HG02642 (cell line): ENCODE measurements around the gene FKTN.
"Not testable (repeated sequence)": the region's sequence is repeated elsewhere in the genome, so short reads cannot be mapped to it uniquely, and the experiment has no call there.

ENCODE experiments used
- ATAC-seq: cut with Tn5 transposase; IDR thresholded peaks from one replicate; pipeline ENCODE4 v1.9.1; 2021; ENCODE audit warnings: mild to moderate bottlenecking; ENCODE audit not compliant: unreplicated experiment, poor library complexity

FKTN gene

DNA sequence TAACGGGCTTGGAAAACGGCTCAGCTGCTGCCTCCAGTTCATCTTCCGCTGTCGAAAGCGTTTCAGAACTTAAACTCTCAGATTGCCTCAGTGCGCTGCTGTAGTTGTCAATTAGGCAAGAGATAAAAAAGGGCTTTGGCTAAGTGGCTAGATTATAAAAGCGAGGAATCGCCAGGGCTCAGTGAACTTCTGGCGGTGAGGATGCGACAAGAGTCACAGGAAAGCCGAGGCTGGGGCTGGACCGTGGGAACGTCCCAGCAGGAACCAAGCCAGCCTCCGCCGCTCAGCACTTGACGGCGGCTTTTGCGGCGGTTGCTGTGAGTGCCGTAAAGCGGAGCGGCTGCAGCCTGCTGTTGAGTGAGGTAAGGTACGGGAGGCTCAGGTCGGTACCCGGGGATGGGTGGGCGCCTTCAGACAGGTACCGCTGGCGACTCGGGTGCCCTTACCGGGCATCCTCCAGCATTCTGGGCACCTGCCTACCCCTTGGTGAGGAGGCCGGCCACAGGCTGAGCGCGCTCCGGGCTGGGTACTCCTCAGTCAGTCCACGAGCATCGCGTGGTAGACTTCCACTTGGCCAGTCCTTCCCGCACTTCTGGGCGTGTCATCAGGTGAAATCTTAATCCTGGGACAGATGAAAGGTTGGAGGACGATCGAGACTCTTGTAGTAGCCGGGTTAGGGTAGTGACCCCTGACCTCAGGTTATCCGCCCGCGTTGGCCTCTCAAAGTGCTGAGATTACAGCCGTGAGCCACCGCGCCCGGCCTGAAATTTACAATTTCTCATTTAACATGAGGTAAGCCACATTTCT is at the start of gene FKTN:
TSS of gene FKTN (plus strand) at position 328 of the 807 bp plus-strand sequence. CDS start 16,902 bp downstream, outside the sequence.
- ATAC-seq, result peak; percentile 97

DNA sequence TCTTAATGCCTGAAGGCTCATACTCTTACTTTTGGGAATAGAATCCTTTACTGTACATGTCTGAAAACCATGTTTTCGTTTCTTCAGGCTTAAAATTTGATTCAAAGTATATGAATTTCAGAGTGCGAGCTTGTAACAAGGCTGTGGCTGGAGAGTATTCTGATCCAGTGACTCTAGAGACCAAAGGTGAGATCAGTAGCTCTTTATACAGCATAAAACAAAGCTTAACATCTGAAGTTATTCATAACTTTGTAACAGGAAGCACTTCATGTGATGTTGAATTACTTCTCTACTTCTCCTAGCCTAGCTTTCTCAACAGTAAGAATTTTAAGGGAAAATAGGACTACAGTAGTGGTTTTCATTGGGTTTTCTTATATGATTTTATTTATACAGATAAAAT is 49.4 kb upstream of the FKTN start:
- ATAC-seq, result no peak

DNA sequence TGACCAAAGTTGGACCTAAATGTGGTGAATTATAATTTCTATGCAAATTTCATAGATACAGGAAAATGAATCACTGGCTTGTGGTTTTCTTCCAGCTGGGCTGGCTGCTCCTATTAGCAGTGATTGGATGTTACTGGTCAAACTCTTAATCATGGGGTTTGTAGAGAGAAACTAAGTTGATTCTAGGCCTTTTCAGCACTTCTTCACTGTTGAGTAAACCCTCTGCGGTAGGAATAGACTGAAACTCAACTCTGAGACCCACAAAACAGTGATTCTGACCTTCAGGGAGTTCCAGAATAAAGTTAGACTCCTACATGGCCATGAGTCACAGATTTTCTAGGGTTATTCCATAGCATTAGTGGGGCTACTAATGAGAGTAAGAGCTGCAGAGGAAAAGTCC is 47.9 kb upstream of the FKTN start:
- ATAC-seq, result peak; percentile 74

DNA sequence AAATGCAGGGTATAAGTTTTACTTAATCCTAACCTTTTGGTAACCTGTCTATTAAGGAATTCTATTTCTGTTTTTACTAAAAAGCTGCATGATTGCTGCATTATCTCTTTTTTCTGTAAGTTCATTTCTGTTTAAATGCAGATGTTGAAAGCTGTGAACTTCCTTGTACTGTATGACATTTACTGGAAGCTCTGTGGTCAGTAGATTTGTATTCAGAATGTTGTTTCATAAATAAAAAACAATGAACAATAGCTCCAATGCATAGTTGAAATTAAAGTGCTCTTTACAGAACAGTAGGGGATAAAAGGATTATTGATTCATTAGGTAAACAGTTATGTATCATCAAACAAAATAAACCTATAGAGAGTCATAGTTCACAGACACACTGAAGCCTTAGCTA is 46.5 kb upstream of the FKTN start:
- no peak for ATAC-seq

DNA sequence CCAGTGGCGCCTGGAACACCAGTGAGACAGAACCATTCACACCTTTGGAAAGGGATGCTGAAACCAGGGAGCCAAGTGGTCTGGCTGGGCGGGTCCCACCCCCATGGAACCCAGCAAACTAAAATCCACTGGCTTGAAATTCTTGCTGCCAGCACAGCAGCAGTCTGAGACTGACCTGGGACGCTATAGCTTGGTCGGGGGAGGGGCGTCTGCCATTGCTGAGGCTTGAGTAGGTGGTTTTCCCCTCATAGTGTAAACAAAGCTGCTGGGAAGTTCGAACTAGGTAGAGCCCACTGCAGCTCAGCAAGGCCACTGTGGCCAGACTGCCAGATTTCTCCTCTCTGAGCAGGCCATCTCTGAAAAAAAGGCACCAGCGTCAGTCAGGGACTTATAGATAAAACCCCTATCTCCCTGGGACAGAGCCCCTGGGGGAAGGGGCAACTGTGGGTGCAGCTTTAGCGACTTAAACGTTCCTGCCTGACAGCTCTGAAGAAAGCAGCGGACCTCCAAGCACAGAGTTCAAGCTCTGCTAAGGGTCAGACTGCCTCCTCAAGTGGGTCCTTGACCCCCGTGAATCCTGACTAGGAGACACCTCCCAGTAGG is 42.0 kb upstream of the FKTN start:
- ATAC-seq, result no peak

DNA sequence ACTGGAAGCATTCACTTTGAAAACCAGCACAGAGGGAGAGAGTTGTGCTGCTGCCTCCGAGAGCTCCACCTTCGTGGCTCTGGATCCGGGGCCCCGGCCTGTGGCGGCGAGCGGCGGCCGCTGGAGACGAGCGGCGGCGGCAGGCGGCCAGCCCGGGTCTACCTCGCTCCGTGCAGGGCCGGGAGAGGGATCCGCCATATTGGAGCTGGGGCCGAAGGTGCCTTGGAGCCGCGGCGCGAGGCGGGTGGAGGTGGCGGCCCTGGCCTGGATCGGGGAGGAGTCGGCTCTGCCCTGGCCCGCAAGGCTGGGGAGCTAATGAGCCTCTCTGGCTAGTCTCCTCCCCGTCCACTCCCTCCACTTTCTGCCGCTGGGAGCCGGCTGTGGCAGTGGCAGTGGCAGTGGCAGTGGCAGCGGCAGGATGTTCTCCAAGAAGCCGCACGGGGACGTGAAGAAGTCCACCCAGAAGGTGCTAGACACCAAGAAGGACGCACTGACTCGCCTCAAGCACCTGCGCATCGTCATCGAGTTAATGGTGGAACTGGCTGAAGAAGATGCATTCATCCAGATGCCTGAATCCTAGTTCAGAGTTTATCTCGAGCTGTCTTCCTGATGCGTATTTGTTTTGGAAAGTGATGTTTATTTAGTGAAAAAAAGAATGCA is 38.1 kb upstream of the FKTN start:
- peak; percentile 85 for ATAC-seq

DNA sequence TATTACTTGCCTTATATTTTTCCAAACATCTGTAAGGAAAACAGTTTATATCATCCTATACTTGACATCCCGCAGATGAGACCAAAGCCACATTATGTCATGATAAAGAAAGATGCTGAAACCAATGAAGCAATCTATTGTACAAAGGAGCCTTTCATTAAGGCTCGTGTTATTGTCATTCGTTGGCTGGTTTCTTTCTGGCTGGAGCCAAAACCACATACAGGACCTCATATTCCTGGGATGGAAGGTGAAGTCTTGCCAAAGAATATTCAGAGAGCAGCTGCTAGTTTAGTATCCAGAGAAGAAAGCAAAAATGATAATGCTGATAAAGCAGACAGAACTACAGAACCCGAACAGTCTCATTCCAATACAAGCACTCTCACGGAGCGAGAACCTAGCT is 36.9 kb upstream of the FKTN start:
- ATAC-seq, result not testable (repeated sequence)

DNA sequence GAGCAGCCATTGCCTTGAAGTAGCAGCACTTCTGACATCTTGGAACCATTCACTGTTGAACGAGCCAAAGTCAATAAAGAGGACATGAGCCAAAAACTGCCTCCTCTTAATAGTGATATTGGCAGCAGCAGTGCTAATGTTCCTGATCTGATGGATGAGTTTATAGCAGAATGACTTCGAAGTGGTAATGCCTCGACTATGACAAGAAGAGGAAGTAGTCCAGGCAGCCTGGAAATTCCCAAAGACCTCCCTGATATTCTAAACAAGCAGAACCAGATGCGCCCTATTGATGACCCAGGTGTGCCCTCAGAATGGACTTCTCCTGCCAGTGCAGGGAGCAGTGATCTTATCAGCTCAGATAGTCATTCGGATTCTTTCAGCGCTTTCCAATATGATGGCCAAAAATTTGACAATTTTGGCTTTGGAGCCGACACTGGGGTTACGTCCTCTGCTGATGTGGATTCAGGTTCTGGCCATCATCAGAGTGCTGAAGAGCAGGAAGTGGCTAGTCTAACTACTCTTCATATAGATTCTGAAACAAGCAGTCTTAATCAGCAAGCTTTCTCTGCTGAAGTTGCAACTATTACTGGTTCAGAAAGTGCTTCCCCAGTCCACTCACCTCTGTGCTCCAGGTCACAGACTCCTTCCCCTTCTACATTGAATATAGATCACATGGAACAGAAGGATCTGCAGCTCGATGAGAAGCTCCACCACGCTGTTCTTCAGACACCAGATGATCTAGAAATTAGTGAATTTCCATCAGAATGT is 35.1 kb upstream of the FKTN start:
- ATAC-seq, result peak; percentile 73

DNA sequence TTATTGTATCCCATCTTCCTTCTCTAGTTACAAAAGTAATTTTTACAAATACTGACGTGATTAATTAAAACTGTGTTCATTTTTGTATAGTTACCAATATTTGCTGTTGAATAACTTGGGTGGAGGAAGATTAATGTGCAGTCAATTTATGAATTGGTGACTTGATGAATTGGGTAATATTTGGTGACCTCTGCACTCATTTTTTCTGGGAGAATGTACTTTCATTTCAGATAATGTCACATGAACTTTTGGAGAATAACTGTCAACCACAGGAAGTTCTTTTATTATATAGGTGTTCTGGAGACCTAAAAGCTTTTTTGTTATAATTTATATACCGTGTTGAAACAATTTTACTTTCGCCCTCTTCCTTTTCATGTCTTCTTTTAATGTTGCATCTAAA is 26.4 kb upstream of the FKTN start:
- no peak for ATAC-seq

DNA sequence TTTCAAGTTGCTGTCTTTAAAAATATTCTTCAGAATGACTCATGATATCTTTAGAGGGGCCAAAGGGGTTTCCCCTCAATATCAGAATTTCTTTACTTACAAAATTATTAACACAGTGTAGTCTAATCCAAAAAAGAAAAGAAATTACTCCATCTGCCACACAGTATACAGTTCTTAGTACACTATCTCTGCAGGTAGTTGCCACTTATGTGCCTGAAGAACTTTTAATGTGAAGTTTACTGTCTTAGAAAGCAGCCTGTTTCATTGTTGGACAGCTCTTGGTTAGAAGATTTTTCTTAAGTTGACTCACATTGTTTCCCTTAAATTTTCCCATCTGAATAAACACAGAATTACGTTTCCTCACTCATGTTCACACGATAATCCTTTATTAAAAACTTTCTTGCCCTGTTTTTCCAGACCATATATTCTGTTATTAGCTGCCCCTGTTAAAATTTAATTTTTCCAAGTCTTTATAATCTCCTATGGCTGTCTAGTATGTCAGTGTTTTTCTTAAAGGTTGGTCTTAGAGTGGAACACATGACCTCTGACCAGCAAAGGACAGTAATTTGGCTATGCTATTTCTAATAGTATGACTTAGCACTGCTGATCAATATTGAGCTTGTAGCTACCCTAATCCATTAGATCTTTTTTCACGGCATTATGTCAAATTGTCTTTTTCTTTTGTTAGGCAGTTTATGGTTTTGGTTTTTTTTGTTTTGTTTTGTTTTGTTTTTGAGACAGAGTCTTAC is 21.8 kb upstream of the FKTN start:
- peak; percentile 79 for ATAC-seq

DNA sequence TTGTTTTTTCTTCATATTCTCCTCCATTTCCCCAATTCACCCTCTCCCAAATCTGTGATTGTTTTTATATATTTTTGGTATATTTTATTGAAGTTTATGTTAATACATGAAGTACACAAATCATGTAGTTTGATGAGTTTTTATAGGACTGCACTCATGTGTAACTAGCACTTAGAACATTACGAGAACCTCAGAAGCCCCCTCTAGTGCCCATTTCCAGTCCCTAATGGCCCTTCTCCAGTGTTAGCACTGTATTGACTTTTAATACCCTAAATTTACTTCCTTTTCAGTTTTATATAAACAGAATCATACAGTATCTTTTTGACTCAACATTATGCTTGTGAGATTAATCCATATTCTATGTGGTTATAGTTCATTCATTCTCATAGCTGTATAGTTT is 18.5 kb upstream of the FKTN start:
- no peak for ATAC-seq

DNA sequence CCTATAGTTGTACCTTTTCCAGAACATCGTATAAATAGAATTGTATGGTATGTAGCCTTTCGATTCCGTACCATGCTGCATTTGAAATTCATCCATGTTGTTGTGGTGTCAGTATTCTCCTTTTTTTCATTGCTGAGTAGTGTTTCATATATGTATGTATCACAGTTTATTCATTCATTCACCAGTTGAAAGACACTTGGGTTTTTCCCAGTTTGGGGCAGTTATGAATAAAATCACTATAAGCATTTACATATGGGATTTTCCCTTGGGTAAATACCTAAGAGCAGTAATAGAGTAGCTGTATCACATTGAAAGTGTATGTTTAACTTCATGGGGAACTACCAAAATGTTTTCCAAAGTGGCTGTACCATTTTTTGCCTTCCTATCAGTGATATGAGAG is 16.1 kb upstream of the FKTN start:
- ATAC-seq, result peak; percentile 97

DNA sequence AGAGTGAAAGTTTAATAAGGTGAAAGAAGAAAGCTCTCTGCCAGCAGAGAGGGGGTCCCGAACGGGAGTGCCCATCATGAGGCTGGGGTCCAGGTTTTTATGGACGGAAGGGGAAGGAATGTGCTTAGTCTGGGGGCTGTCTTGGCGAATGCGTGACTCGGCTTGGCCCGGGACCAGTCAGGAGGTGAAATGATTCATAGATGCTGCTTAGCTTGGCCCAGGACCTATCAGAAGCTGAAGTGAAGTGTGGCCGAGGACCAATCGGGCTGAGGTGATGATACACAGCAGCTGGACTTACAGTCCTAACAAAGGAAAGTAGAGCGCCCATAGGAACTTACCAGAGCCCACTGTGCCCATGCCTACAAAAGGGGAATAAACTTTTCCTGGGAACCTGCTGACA is 3.9 kb upstream of the FKTN start:
- no peak for ATAC-seq

DNA sequence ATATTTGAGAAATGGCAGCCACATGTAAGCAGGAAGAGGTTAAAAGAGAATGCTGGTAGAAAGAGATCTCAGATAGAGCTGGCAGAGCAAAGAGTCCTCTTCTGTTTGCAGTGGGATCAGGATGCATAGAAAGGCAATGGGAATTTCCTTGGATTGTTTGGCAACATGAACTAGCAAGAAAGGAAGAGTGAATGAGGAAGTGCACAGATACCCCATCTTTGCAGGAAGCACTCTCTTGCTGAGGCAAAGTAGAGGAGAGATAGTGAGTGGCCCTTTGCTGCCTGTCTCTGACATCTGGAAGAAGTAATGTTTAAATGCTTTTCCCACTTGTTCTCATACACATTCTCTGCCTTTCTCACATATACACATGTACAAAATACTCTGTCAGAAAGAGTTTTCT is 14.5 kb downstream of the FKTN start:
- no peak for ATAC-seq

DNA sequence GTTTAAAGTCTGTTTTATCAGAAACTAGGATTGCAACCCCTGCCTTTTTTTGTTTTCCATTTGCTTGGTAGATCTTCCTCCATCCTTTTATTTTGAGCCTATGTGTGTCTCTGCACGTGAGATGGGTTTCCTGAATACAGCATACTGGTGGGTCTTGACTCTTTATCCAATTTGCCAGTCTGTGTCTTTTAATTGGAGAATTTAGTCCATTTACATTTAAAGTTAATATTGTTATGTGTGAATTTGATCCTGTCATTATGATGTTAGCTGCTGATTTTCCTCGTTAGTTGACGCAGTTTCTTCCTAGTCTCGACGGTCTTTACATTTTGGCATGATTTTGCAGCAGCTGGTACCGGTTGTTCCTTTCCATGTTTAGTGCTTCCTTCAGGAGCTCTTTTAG is 22.0 kb downstream of the FKTN start:
- ATAC-seq, result not testable (repeated sequence)

DNA sequence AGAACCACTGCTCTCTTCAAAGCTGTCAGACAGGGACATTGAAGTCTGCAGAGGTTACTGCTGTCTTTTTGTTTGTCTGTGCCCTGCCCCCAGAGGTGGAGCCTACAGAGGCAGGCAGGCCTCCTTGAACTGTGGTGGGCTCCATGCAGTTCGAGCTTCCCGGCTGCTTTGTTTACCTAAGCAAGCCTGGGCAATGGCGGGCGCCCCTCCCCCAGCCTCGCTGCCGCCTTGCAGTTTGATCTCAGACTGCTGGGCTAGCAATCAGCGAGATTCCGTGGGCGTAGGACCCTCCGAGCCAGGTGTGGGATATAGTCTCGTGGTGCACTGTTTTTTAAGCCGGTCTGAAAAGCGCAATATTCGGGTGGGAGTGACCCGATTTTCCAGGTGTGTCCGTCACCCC is 23.6 kb downstream of the FKTN start:
- ATAC-seq, result not testable (repeated sequence)

DNA sequence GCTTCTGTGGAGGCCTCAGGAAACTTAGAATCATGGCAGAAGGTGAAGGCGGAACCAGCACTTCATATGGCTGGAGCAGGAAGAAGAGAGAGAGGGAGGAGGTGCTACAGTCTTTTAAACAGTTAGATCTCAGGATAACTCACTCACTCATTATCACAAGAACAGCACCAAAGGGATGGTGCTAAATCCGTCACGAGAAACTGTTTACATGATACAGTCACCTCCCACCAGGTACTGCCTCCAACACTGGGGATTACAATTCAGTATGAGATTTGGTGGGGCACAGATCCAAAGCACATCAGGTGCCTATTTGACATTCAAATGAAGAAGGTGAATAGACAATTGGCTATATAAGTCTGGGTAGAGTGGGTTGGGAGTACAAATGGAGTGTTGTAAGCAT is 35.2 kb downstream of the FKTN start:
- ATAC-seq, result no peak

DNA sequence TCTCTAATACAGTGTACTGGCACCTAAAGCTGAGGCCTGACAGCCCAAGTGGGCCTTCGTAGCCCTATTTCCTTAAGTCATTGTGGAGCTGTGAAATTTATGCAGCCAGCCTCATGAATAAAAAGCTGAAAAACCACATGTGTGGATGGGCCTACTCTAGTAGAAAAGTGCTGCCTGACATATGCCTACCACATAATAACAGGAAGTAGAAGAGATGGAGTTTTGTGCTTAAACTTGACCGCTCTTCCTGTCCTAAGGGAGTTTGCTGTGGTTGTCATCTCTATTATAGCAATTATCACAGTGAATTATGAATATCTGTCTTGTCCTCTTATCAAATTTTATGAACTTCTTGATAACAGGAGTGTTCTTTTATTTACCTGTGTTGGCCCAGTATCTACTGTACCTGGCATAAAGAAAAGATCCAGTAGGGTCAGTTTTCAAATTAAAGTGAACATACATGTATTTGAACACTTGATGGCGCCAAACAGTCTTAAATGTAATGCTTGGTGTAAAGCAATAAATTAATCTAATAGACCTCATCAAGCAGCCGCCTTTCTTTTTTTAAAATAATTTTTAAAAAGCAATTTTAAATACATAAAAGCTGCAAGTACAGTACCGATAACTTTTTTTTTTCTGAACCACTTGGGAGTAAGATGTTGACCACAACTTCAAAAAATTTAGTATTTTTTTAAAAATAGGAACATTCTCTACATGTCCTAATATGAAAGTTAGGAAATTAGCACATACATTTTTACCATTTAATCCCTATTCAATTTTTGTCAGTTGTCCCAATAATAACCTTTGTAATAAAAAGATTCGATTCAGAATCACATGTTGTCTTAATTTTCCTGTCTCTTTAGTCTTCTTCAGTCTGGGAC is 51.0 kb downstream of the FKTN start:
- ATAC-seq, result peak; percentile 59

DNA sequence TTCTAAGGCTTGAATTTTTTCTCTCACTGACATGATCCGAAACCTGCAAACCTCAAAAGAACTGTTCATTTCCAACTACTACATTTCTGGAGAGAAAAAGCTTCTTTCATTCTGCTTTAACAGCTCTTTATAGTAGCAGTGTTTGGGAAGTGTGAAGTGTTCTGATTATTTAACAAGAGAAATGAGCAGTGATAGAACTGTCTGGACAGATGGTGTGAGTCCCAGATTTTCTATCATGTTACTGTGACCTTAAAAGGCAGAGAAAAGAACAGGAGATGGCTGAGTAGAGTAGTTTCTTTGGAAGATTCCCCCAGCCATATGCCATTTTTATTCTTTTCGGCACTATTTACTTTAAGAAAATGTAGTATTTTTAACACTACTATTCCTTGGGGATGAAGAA is 63.1 kb downstream of the FKTN start:
- no peak for ATAC-seq
